HEK293T (cell line): ENCODE data around the gene SPIRE1.

Experiments used
- ARNT ChIP-seq: fragments of 450-650 bp; IDR thresholded peaks from 2 replicates; pipeline ENCODE4 v1.6.1; 2017; ENCODE audit warnings: mild to moderate bottlenecking
- BHLHE40 ChIP-seq: fragments of 450-650 bp; IDR thresholded peaks from 2 replicates; pipeline ENCODE4 v1.6.1; 2016; ENCODE audit warnings: mild to moderate bottlenecking, moderate library complexity, borderline replicate concordance
- ELF4 ChIP-seq: fragments of 450-650 bp; IDR thresholded peaks from 2 replicates; pipeline ENCODE4 v1.6.1; 2017; ENCODE audit warnings: antibody characterized with exemption
- FOXA1 ChIP-seq: fragments of 450-650 bp; IDR thresholded peaks from 2 replicates; pipeline ENCODE4 v1.6.1; 2016; ENCODE audit warnings: mild to moderate bottlenecking
- FOXK2 ChIP-seq: fragments of 450-650 bp; IDR thresholded peaks from 2 replicates; pipeline ENCODE4 v1.6.1; 2016; ENCODE audit warnings: mild to moderate bottlenecking
- FOXM1 ChIP-seq: fragments of 450-650 bp; IDR thresholded peaks from 2 replicates; pipeline ENCODE4 v1.6.1; 2017; ENCODE audit warnings: mild to moderate bottlenecking, borderline replicate concordance
- HDGF ChIP-seq: fragments of 450-650 bp; IDR thresholded peaks from 2 replicates; pipeline ENCODE4 v1.6.1; 2017; ENCODE audit warnings: antibody characterized with exemption, borderline replicate concordance
- L3MBTL2 ChIP-seq: fragments of 450-650 bp; conservative IDR thresholded peaks from 2 replicates; pipeline ENCODE4 v1.6.1; 2016; ENCODE audit warnings: mild to moderate bottlenecking
- LEF1 ChIP-seq: fragments of 450-650 bp; IDR thresholded peaks from 2 replicates; pipeline ENCODE4 v1.6.1; 2017; ENCODE audit warnings: mild to moderate bottlenecking, borderline replicate concordance
- SP1 ChIP-seq: fragments of 450-650 bp; IDR thresholded peaks from 2 replicates; pipeline ENCODE4 v1.6.1; 2017
- SUZ12 ChIP-seq: fragments of 450-650 bp; IDR thresholded peaks from 2 replicates; pipeline ENCODE4 v1.6.1; 2016; ENCODE audit warnings: mild to moderate bottlenecking
- TARDBP ChIP-seq: fragments of 450-650 bp; IDR thresholded peaks from 2 replicates; pipeline ENCODE4 v1.6.1; 2016
- ZNF384 ChIP-seq: fragments of 450-650 bp; IDR thresholded peaks from 2 replicates; pipeline ENCODE4 v1.6.1; 2016
- TF ChIP-seq, protein P1 (sequence below): fragments of 450-650 bp; IDR thresholded peaks from 2 replicates; pipeline ENCODE4 v1.6.1; 2016

DNA sequence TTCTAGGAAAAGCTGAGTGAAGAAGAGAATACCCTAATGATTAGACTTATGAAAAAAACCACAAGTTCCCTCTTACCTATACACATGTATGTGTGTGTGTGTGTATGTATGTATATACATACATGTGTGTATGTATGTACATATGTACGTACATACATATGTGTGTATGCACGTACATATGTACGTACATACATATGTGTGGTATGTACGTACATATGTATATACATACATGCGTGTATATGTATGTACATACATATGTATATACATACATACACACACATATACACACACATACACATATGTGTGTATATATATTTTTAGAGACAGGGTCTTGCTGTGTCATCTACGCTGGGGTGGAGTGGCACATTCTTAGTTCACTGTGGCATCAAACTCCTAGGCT, 196.6 kb downstream of the SPIRE1 start:
- TF ChIP-seq SUZ12 (no peak), FOXM1 (no peak), SP1 (no peak), HDGF (no peak), ARNT (no peak), ELF4 (no peak), TARDBP (no peak), BHLHE40 (no peak), ZNF384 (no peak), FOXK2 (no peak), LEF1 (no peak), L3MBTL2 (no peak), FOXA1 (no peak)
- TF ChIP-seq, protein P1, sequence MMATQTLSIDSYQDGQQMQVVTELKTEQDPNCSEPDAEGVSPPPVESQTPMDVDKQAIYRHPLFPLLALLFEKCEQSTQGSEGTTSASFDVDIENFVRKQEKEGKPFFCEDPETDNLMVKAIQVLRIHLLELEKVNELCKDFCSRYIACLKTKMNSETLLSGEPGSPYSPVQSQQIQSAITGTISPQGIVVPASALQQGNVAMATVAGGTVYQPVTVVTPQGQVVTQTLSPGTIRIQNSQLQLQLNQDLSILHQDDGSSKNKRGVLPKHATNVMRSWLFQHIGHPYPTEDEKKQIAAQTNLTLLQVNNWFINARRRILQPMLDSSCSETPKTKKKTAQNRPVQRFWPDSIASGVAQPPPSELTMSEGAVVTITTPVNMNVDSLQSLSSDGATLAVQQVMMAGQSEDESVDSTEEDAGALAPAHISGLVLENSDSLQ: no peak
